ENCODE data around the gene ELMO2. TPM values are rescaled to one million over a fixed set of nuclear protein-coding genes. Genes with fewer than 3 reads are reported as not detected.

ELMO2 gene
- total and polyA plus RNA-seq, 5 experiments from 2014 or later: 26.2 to 58.0 (median 51.1) TPM

GRCh38 chr20:46363874-46364669, 42.3 kb downstream of the ELMO2 start:
- Mint-ChIP-seq H3K4me1 (peaks cover 46 to 86% (median 77%) of the 10 kb centered on the region in 4 donors), H3K4me3 (peak overlapping the region; percentile 81 to 97 (median 93)), H3K27ac (peak overlapping the region; percentile 91 to 99 (median 96)), H3K9me3 (no peaks in the 10 kb centered on the region), H3K36me3 (peaks cover 0 to 56% (median 10%) of the 10 kb centered on the region in 3 donors), H3K27me3 (no peaks in the 10 kb centered on the region)
- ATAC-seq (peak; percentile 73 to 76), DNase-seq (peak; percentile 77 to 91 (median 87))
- POLR2A ChIA-PET: interaction anchor here (0.6 to 3.4 kb wide), 17 partner anchors 8 to 429 kb away, joined by 3 to 25 read pairs (median 4); partner anchors contain the start of genes PCIF1, TP53RK and ZNF335

GRCh38 chr20:46362921-46363867, 43.2 kb downstream of the ELMO2 start:
- peaks cover 0 to 50% (median 3%) of the 10 kb centered on the region in 3 donors for H3K36me3 Mint-ChIP-seq

GRCh38 chr20:46361811-46362210, 44.6 kb downstream of the ELMO2 start:
- Mint-ChIP-seq H3K4me3 (peak overlapping the region; percentile 41 to 97 (median 90)), H3K4me1 (peaks cover 56 to 94% (median 90%) of the 10 kb centered on the region in 4 donors), H3K27ac (peak overlapping the region; percentile 85 to 99 (median 96)), H3K27me3 (no peaks in the 10 kb centered on the region), H3K9me3 (no peaks in the 10 kb centered on the region), H3K36me3 (peaks cover 0 to 37% (median 3%) of the 10 kb centered on the region in 3 donors)
- POLR2A ChIA-PET: interaction anchor here (1.4 to 2.0 kb wide), 2 partner anchors 12 to 13 kb away, joined by 3 to 5 read pairs; no protein-coding TSS in a partner anchor
- DNase-seq (no peak), ATAC-seq (no peak)

More at GRCh38 chr20:46362921-46363867, 43.2 kb downstream of the ELMO2 start:
- H3K4me3 Mint-ChIP-seq: peak overlapping the region; percentile 81 to 97 (median 93)
- no peaks in the 10 kb centered on the region for H3K9me3 Mint-ChIP-seq
- DNase-seq (no peak), ATAC-seq (no peak)
- H3K27me3 Mint-ChIP-seq: no peaks in the 10 kb centered on the region
- H3K27ac Mint-ChIP-seq: peak overlapping the region; percentile 91 to 99 (median 96)
- H3K4me1 Mint-ChIP-seq: peaks cover 48 to 87% (median 82%) of the 10 kb centered on the region in 4 donors
- POLR2A ChIA-PET: interaction anchor here (0.8 to 3.4 kb wide), 10 partner anchors 7 to 429 kb away, joined by 3 to 25 read pairs (median 6); partner anchors contain the start of genes PCIF1, TP53RK and ZNF335

- DNase-seq (peak in 6 of 10 donors; percentile 53 to 65 (median 62)), ATAC-seq (peak; percentile 8 to 48)
- no peaks in the 10 kb centered on the region for H3K9me3 Mint-ChIP-seq
- peak overlapping the region; percentile 41 to 97 (median 90) for H3K4me3 Mint-ChIP-seq
- POLR2A ChIA-PET: interaction anchor here (1.4 to 2.0 kb wide), 2 partner anchors 11 to 13 kb away, joined by 3 to 5 read pairs; no protein-coding TSS in a partner anchor
- peak overlapping the region; percentile 85 to 99 (median 96) for H3K27ac Mint-ChIP-seq
- peaks cover 0 to 33% (median 3%) of the 10 kb centered on the region in 3 donors for H3K36me3 Mint-ChIP-seq
- H3K4me1 Mint-ChIP-seq: peaks cover 52 to 92% (median 88%) of the 10 kb centered on the region in 4 donors
- no peaks in the 10 kb centered on the region for H3K27me3 Mint-ChIP-seq
These were observed 45.0 kb downstream of the ELMO2 start for GRCh38 chr20:46361381-46361780.

- Mint-ChIP-seq H3K27me3 (no peaks in the 10 kb centered on the region), H3K4me3 (peak overlapping the region in 8 of 10 donors; percentile 9 to 77 (median 41)), H3K27ac (peak overlapping the region; percentile 79 to 95 (median 88)), H3K4me1 (peaks cover 53 to 86% (median 84%) of the 10 kb centered on the region in 4 donors), H3K36me3 (peaks cover 0 to 36% (median 0%) of the 10 kb centered on the region in 3 donors), H3K9me3 (no peaks in the 10 kb centered on the region)
- no peak for DNase-seq
- POLR2A ChIA-PET: interaction anchor here (1.0 kb wide), 1 partner anchor 16 kb away, joined by 3 read pairs; no protein-coding TSS in a partner anchor
- no peak for ATAC-seq
These were observed 47.1 kb downstream of the ELMO2 start for GRCh38 chr20:46359233-46359751.

GRCh38 chr20:46358346-46359058, 47.9 kb downstream of the ELMO2 start:
- Mint-ChIP-seq H3K27ac (peak overlapping the region; percentile 33 to 97 (median 90)), H3K27me3 (no peaks in the 10 kb centered on the region), H3K9me3 (no peaks in the 10 kb centered on the region), H3K36me3 (peaks cover 0 to 40% (median 0%) of the 10 kb centered on the region in 3 donors), H3K4me3 (peak overlapping the region in 6 of 10 donors; percentile 55 to 78 (median 65)), H3K4me1 (peaks cover 53 to 84% (median 81%) of the 10 kb centered on the region in 4 donors)
- no peak for ATAC-seq
- no peak for DNase-seq
- POLR2A ChIA-PET: interaction anchor here (0.6 kb wide), 1 partner anchor 9 kb away, joined by 3 read pairs; no protein-coding TSS in a partner anchor

GRCh38 chr20:46357030-46357514, 49.3 kb downstream of the ELMO2 start:
- peak overlapping the region; percentile 15 to 84 (median 60) for H3K4me3 Mint-ChIP-seq
- H3K4me1 Mint-ChIP-seq: peaks cover 59 to 71% (median 66%) of the 10 kb centered on the region in 4 donors
- DNase-seq: peak in 2 of 10 donors; percentile 7 to 37
- POLR2A ChIA-PET: interaction anchor here (1.6 to 2.3 kb wide), 2 partner anchors 8 to 18 kb away, joined by 4 to 12 read pairs; no protein-coding TSS in a partner anchor
- H3K36me3 Mint-ChIP-seq: peaks cover 0 to 48% (median 3%) of the 10 kb centered on the region in 3 donors
- no peaks in the 10 kb centered on the region for H3K27me3 Mint-ChIP-seq
- ATAC-seq: peak; percentile 34 to 48
- no peaks in the 10 kb centered on the region for H3K9me3 Mint-ChIP-seq
- H3K27ac Mint-ChIP-seq: peak overlapping the region; percentile 78 to 97 (median 90)

- peak overlapping the region in 9 of 10 donors; percentile 25 to 95 (median 89) for H3K27ac Mint-ChIP-seq
- no peaks in the 10 kb centered on the region for H3K27me3 Mint-ChIP-seq
- peaks cover 0 to 44% (median 3%) of the 10 kb centered on the region in 3 donors for H3K36me3 Mint-ChIP-seq
- DNase-seq (no peak), ATAC-seq (no peak)
- H3K4me3 Mint-ChIP-seq: peak overlapping the region in 7 of 10 donors; percentile 50 to 84 (median 67)
- peaks cover 55 to 65% (median 60%) of the 10 kb centered on the region in 4 donors for H3K4me1 Mint-ChIP-seq
- no peaks in the 10 kb centered on the region for H3K9me3 Mint-ChIP-seq
- POLR2A ChIA-PET: interaction anchor here (1.5 to 2.3 kb wide), 3 partner anchors 8 to 50 kb away, joined by 4 to 12 read pairs (median 5); partner anchors contain the start of gene ELMO2
These were observed 50.0 kb downstream of the ELMO2 start for GRCh38 chr20:46356195-46357029.

GRCh38 chr20:46355778-46356177, 50.6 kb downstream of the ELMO2 start:
- DNase-seq: no peak
- peak overlapping the region in 7 of 10 donors; percentile 22 to 63 (median 57) for H3K4me3 Mint-ChIP-seq
- H3K27me3 Mint-ChIP-seq: no peaks in the 10 kb centered on the region
- peaks cover 52 to 61% (median 57%) of the 10 kb centered on the region in 4 donors for H3K4me1 Mint-ChIP-seq
- POLR2A ChIA-PET: interaction anchor here (1.5 to 2.3 kb wide), 3 partner anchors 9 to 51 kb away, joined by 4 to 12 read pairs (median 5); partner anchors contain the start of gene ELMO2
- H3K27ac Mint-ChIP-seq: peak overlapping the region in 9 of 10 donors; percentile 66 to 86 (median 80)
- H3K36me3 Mint-ChIP-seq: peaks cover 0 to 44% (median 3%) of the 10 kb centered on the region in 3 donors
- H3K9me3 Mint-ChIP-seq: no peaks in the 10 kb centered on the region
- no peak for ATAC-seq

Measured in naive thymus-derived CD8-positive, alpha-beta T cell (primary cell).